Measurements from ENCODE around the gene MAN1A1.
"Not testable (repeated sequence)": the region's sequence is repeated elsewhere in the genome, so short reads cannot be mapped to it uniquely, and the experiment has no call there.

The MAN1A1 gene

DNA sequence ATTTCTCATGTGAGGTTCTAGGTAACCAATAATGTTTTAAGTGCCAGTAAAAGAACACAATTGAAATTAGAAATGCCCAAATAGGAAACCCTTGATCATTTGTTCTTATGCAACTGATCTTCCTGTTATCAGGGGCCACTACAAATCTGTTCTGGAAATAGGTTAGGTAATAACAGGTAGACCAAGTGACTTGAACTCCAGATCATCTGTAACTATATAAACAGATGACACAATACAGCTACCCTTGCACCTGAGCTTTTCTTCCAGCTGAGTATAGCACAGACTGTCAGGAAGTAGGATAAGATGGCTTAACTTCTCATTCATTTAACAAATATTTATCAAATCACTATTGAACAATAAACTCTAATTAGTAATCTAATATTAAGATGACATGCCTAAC, 52.5 kb downstream of the MAN1A1 start:
- H3K4me3 ChIP-seq (ENCODE audit: low read length): no peak overlapping the region
- TF ChIP-seq, protein P1, sequence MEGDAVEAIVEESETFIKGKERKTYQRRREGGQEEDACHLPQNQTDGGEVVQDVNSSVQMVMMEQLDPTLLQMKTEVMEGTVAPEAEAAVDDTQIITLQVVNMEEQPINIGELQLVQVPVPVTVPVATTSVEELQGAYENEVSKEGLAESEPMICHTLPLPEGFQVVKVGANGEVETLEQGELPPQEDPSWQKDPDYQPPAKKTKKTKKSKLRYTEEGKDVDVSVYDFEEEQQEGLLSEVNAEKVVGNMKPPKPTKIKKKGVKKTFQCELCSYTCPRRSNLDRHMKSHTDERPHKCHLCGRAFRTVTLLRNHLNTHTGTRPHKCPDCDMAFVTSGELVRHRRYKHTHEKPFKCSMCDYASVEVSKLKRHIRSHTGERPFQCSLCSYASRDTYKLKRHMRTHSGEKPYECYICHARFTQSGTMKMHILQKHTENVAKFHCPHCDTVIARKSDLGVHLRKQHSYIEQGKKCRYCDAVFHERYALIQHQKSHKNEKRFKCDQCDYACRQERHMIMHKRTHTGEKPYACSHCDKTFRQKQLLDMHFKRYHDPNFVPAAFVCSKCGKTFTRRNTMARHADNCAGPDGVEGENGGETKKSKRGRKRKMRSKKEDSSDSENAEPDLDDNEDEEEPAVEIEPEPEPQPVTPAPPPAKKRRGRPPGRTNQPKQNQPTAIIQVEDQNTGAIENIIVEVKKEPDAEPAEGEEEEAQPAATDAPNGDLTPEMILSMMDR (IDR thresholded peaks at IDR 0.05; ENCODE audit: insufficient read depth, low read depth, low read length, missing control alignments): no peak
- no peak for DNase-seq (ENCODE audit: low read depth)

DNA sequence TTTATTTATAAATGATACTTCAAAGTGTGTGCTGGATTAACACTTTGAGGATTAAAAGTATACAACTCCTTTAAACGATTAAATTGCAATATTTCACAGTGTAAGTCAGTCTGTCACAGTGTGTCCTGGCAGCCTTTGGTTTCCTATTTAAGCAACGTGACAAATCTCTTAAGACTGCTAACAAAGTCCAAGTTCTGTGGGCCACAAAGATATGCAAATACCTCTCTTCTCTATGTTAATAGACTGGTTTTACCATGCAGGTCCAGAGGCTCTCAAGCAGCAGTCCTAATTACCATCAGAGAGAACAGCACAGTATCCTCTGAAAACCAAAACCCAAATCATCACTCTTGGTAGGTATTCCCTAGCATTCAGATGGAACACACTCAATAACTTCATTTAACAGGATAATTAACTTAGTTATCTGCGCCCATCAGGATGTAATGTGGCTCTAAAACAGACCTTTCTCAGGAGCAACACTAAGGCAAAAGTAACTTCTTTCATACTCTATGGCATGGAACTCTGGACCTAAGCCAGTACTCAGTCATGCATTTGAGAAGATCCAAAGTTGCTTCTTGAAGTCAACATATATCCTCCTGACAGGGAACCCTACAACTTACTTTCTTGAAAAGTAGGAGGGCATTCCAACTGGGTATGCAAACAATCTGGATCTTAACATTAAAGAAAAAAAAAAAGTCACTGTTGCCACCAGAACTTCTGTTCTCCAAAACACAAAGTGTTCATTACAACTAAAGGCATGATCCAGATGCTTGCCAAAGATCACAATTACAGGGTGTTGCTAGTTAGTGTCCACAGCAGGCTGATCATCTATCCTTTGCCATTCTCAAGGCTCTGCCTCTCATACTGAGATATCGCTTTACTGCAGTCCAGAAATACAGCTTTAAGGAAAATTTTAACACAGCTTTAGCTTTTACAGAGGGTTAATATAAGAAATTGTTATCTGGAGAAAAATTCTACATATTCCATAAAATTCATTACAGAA, 53.2 kb downstream of the MAN1A1 start:
- no peak overlapping the region for H3K4me3 ChIP-seq (ENCODE audit: low read length)
- DNase-seq (ENCODE audit: low read depth): no peak
- TF ChIP-seq, protein P1 (IDR thresholded peaks at IDR 0.05; ENCODE audit: insufficient read depth, low read depth, low read length, missing control alignments): no peak

DNA sequence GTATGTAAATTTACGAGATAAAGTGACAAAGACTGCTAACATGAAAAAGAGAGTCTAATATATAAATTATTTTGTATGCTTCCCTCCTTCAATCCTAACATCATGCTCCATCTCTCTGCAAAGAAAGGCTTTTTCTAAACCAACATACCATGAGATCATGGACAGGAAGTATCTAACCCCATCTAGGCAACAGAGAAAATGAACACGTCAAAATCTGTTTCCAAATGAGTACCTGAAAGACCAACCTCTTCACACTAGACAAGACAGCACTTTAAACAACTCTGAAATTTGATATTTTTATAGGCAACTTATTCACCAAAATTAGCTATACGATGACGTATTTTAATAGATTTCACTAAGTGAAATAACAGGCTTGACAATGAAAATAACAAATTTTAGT, 54.6 kb downstream of the MAN1A1 start:
- H3K4me3 ChIP-seq (ENCODE audit: low read length): no peak overlapping the region
- TF ChIP-seq, protein P1 (IDR thresholded peaks at IDR 0.05; ENCODE audit: insufficient read depth, low read depth, low read length, missing control alignments): no peak
- DNase-seq (ENCODE audit: low read depth): no peak

DNA sequence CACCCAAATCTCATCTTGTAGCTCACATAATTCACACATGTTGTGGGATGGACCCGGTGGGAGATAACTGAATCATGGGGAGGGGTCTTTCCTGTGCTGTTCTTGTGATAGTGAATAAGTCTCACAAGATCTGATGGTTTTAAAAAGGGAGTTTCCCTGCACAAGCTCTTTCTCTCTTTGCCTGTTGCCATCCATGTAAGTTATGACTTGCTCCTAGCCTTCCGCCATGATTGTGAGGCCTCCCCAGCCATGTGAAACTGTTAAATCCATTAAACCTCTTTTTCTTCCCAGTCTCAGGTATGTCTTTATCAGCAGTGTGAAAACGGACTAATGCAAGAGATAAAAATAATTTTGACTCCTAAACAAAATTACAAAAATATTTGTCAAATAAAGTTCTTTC, 58.5 kb downstream of the MAN1A1 start:
- H3K4me3 ChIP-seq (ENCODE audit: low read length); DNase-seq (ENCODE audit: low read depth): not testable (repeated sequence)

DNA sequence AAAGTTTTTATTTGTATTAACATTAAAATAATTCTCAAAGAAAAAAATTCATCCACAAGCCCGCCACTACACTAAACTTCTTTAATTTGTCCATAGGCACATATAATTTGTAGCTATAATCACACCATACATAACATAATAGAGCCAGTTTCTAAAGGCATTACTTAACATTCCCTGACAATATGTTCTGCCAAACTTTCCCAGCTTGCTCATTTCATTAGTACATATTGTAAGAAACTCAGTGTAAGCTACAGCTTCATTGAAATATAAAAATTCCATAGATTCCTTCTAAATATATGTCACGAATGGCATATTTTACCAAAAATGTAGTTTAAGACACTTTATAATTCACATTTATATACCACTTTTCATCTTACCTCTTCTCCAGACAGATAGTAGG, 59.3 kb downstream of the MAN1A1 start:
- TF ChIP-seq, protein P1 (IDR thresholded peaks at IDR 0.05; ENCODE audit: insufficient read depth, low read depth, low read length, missing control alignments): no peak
- no peak overlapping the region for H3K4me3 ChIP-seq (ENCODE audit: low read length)
- no peak for DNase-seq (ENCODE audit: low read depth)

DNA sequence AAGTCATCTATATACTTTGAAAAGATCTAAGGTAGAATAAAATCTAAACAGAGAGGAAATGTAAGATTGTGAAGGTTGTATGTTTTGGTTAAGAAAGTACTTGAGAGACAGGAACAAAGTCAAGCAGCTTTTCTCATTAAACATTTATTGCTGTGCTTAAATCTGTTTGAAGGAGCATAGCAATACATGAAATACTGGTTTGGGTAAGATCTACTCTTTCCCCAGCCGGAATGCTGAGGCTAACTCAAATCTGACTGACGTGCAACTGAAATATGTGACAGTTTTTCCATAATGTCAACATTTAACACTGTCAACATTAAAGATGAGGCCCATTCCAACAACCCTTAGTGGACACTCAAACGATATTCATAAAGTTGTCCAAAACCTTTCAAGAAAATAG, 59.9 kb downstream of the MAN1A1 start:
- H3K4me3 ChIP-seq (ENCODE audit: low read length): no peak overlapping the region
- TF ChIP-seq, protein P1 (IDR thresholded peaks at IDR 0.05; ENCODE audit: insufficient read depth, low read depth, low read length, missing control alignments): no peak
- no peak for DNase-seq (ENCODE audit: low read depth)

DNA sequence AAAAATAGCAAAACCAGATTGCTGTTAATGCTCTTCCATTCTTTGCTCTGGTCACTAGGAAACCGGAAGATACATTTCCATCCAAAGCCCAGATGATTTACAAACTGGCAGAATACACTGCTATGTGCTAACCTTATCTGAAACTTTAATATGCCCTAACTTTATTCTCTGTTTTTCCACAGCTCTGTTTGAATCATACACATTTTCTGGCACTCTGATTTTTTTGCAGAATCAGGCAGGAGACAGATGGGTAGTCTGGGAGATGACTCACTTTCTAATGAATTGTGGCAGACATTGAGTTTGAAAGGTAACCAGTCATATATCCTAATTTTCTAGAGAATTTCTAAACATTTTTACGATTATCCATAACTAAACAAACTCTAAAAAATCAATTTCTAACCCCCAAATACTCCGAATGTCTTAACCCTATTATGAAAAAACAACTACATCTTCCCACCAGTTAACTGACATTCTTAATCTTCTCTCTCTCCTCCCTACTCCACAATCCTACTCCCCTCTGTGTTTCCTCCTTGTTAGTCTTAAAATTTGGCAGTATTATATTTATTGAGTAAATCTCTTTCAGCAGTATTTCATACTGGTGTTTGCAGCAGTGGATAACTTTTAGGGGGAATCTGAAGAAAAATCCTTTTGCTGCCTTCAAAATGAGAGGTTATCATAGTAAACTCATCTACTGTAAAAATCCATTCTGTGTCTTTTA, 63.5 kb downstream of the MAN1A1 start:
- DNase-seq (ENCODE audit: low read depth): no peak
- TF ChIP-seq, protein P1 (IDR thresholded peaks at IDR 0.05; ENCODE audit: insufficient read depth, low read depth, low read length, missing control alignments): no peak
- no peak overlapping the region for H3K4me3 ChIP-seq (ENCODE audit: low read length)
